ENCODE results near the gene THAP4. TPM values are rescaled to one million over a fixed set of nuclear protein-coding genes. Genes with fewer than 3 reads are reported as not detected.
A peak's percentile ranks its signal among the peaks of the same experiment; 100 is the strongest.

Gene THAP4
- polyA plus RNA-seq, 3 donors, result 15.1 to 25.9 (median 16.3) TPM

- 88% methylated on average over 13 of the region's 15 CpGs for WGBS (ENCODE audit: insufficient coverage)
- no peak for TF ChIP-seq CTCF (IDR thresholded peaks at IDR 0.05)
- Mint-ChIP-seq H3K27ac (peak overlapping the region in 1 of 7 donors; percentile 31), H3K4me3 (peak overlapping the region in 1 of 2 donors; percentile 71), H3K9me3 (peaks cover 0 to 11% (median 5%) of the 10 kb centered on the region in 7 donors), H3K4me1 (peaks cover 5% of the 10 kb centered on the region), H3K27me3 (ENCODE audit: low read depth in 3 of 3) (peaks cover 38 to 53% (median 40%) of the 10 kb centered on the region in 3 donors), H3K36me3 (peaks cover 2% of the 10 kb centered on the region in 2 donors)
- intact Hi-C loops (cut with micrococcal nuclease), result no loop called here
- Histone ChIP-seq H3K4me3 (replicated peaks in 1 of 3; ENCODE audit: low read depth in 2 of 3, low read length in 3 of 3) (no peak overlapping the region), H3K27me3 (ENCODE audit: control insufficient read depth in 2 of 2, insufficient read depth in 2 of 2, low read length in 2 of 2) (peaks cover 7 to 54% of the 10 kb centered on the region in 2 donors), H2AFZ (ENCODE audit: insufficient read depth, low read depth, low read length, poor library complexity, severe bottlenecking) (no peak overlapping the region), H4K20me1 (ENCODE audit: insufficient read depth, low read length) (no peaks in the 10 kb centered on the region), H3K9me3 (replicated peaks in 1 of 2; ENCODE audit: control insufficient read depth in 1 of 2, insufficient read depth in 1 of 2, low read length in 2 of 2) (peaks cover 0 to 7% of the 10 kb centered on the region in 2 donors), H3K27ac (ENCODE audit: low read depth in 1 of 2, low read length in 2 of 2) (no peak overlapping the region), H3K4me2 (replicated peaks; ENCODE audit: extremely low read depth, low read length, poor library complexity, severe bottlenecking) (no peak overlapping the region), H3K9ac (ENCODE audit: insufficient read depth, low read length, poor library complexity, severe bottlenecking) (no peak overlapping the region), H3K79me2 (ENCODE audit: insufficient read depth, low read length) (no peaks in the 10 kb centered on the region), H3K36me3 (replicated peaks in 1 of 2; ENCODE audit: control insufficient read depth in 1 of 2, insufficient read depth in 2 of 2, low read length in 2 of 2) (no peaks in the 10 kb centered on the region), H3K4me1 (ENCODE audit: control insufficient read depth in 1 of 2, insufficient read depth in 2 of 2, low read length in 2 of 2) (peaks cover 6 to 12% of the 10 kb centered on the region in 2 donors)
- no peak for DNase-seq
Measured at GRCh38 chr2:241542278-241542605, 94.7 kb downstream of the THAP4 start.

DNA sequence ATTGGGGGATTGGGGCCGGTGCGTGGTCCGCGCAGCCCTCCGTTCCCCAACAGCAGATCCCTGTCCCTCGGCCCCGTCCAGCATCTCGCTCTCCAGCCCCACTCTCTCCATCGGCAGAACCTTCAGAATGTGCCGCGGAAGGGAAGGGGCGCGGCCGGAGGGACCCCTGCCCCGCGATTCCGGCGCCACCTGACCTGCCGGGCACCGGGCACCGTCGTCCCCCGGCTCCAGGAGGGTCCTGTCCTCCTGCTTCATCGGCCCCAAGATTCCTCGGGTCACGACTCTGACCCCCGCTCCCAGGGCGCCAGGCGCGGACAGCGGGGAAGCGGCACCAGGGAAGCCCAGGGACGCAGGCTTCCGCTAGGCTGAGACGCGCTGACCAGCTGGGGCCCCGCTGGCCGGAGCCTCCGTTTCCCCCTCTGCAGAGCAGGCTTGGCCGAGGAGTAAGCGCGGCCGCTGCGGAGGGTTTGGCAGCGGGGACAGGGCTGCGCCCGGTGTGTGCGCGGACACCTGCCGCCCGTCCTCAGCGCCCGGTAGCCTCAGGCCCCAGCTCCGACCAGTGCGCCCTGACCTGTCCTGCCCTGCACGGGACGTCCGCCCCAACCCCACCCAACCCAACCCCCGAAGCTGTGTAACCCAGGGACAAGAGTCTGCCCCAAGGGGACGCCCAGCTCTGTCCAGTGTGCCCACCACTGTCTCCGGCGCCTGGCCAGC, 95.2 kb downstream of the THAP4 start:
- H3K27ac Mint-ChIP-seq, result no peak overlapping the region
- Histone ChIP-seq H3K36me3 (replicated peaks in 1 of 2; ENCODE audit: control insufficient read depth in 1 of 2, insufficient read depth in 2 of 2, low read length in 2 of 2) (no peaks in the 10 kb centered on the region), H3K4me3 (replicated peaks in 1 of 3; ENCODE audit: low read depth in 2 of 3, low read length in 3 of 3) (peak overlapping the region in 1 of 3 experiments; percentile 69), H3K4me1 (ENCODE audit: control insufficient read depth in 1 of 2, insufficient read depth in 2 of 2, low read length in 2 of 2) (peaks cover 6 to 12% of the 10 kb centered on the region in 2 donors), H3K79me2 (ENCODE audit: insufficient read depth, low read length) (no peaks in the 10 kb centered on the region), H3K27me3 (ENCODE audit: control insufficient read depth in 2 of 2, insufficient read depth in 2 of 2, low read length in 2 of 2) (peaks cover 3 to 49% of the 10 kb centered on the region in 2 donors), H2AFZ (ENCODE audit: insufficient read depth, low read depth, low read length, poor library complexity, severe bottlenecking) (no peak overlapping the region), H3K4me2 (replicated peaks; ENCODE audit: extremely low read depth, low read length, poor library complexity, severe bottlenecking) (peak overlapping the region; percentile 72), H3K27ac (ENCODE audit: low read depth in 1 of 2, low read length in 2 of 2) (no peak overlapping the region), H3K9me3 (replicated peaks in 1 of 2; ENCODE audit: control insufficient read depth in 1 of 2, insufficient read depth in 1 of 2, low read length in 2 of 2) (peaks cover 0 to 7% of the 10 kb centered on the region in 2 donors), H4K20me1 (ENCODE audit: insufficient read depth, low read length) (no peaks in the 10 kb centered on the region), H3K9ac (ENCODE audit: insufficient read depth, low read length, poor library complexity, severe bottlenecking) (no peak overlapping the region)
- intact Hi-C loops (cut with micrococcal nuclease), result no loop called here
- H3K9me3 Mint-ChIP-seq, result peaks cover 0 to 11% (median 5%) of the 10 kb centered on the region in 7 donors
- no peak for DNase-seq
- peak overlapping the region in 1 of 2 donors; percentile 71 for H3K4me3 Mint-ChIP-seq
- WGBS (ENCODE audit: insufficient coverage), result 26% methylated on average over 54 of the region's 62 CpGs
- H3K4me1 Mint-ChIP-seq, result peaks cover 5% of the 10 kb centered on the region
- H3K36me3 Mint-ChIP-seq, result peaks cover 2% of the 10 kb centered on the region in 2 donors
- TF ChIP-seq CTCF (IDR thresholded peaks at IDR 0.05), result no peak
- peaks cover 38 to 55% (median 40%) of the 10 kb centered on the region in 3 donors for H3K27me3 Mint-ChIP-seq (ENCODE audit: low read depth in 3 of 3)

Measured in CD14-positive monocyte (primary cell).